ENCODE results near the gene SMARCD2. TPM values are rescaled to one million over a fixed set of nuclear protein-coding genes. Genes with fewer than 3 reads are reported as not detected.

Gene SMARCD2
- polyA plus RNA-seq, 1 donor from 2014 or later: 33.2 TPM

- Histone ChIP-seq H3K9me2 (ENCODE audit: insufficient read depth, low read length) (no peaks in the 10 kb centered on the region), H2AFZ (ENCODE audit: low read depth, low read length) (no peak overlapping the region), H3K36me3 (ENCODE audit: insufficient read depth, low read length) (peaks cover 15% of the 10 kb centered on the region), H3K9me3 (ENCODE audit: low read length) (no peaks in the 10 kb centered on the region), H3K27me3 (ENCODE audit: insufficient read depth, low read depth, low read length) (no peaks in the 10 kb centered on the region), H3K4me3 (ENCODE audit: low read length) (no peak overlapping the region), H4K20me1 (ENCODE audit: insufficient read depth) (no peaks in the 10 kb centered on the region), H3K9ac (ENCODE audit: low read length) (no peak overlapping the region), H3K4me2 (ENCODE audit: low read length) (no peak overlapping the region), H3K27ac (ENCODE audit: low read length) (no peak overlapping the region), H3F3A (ENCODE audit: insufficient read depth, low read length, poor library complexity, severe bottlenecking) (no peaks in the 10 kb centered on the region), H3K79me2 (replicated peaks; ENCODE audit: insufficient read depth, low read length) (no peaks in the 10 kb centered on the region)
- TF ChIP-seq EP300 (conservative IDR thresholded peaks at IDR 0.05; ENCODE audit: poor library complexity, severe bottlenecking): no peak
- TF ChIP-seq MXI1 (conservative IDR thresholded peaks at IDR 0.05; ENCODE audit: poor library complexity, severe bottlenecking): no peak
- TF ChIP-seq RAD21 (conservative IDR thresholded peaks at IDR 0.05): no peak
- TF ChIP-seq CTCF (IDR thresholded peaks at IDR 0.05; ENCODE audit: poor library complexity, severe bottlenecking): no peak
- TF ChIP-seq POLR2AphosphoS5 (IDR thresholded peaks at IDR 0.05): no peak
- TF ChIP-seq EZH2 (IDR thresholded peaks at IDR 0.05; ENCODE audit: borderline replicate concordance, insufficient read depth, low read length, poor library complexity, severe bottlenecking): no peak
- no peak for TF ChIP-seq TAF1 (IDR thresholded peaks at IDR 0.05; ENCODE audit: low read depth)
- TF ChIP-seq REST (IDR thresholded peaks at IDR 0.05; ENCODE audit: borderline replicate concordance): no peak
- no peak for TF ChIP-seq SMC3 (conservative IDR thresholded peaks at IDR 0.05; ENCODE audit: poor library complexity)
Observed at GRCh38 chr17:63809970-63810369, 32.5 kb downstream of the SMARCD2 start.

GRCh38 chr17:63805591-63805990 lies 36.9 kb downstream of the SMARCD2 start:
- Histone ChIP-seq H3K27ac (ENCODE audit: low read length) (no peak overlapping the region), H3K79me2 (replicated peaks; ENCODE audit: insufficient read depth, low read length) (no peaks in the 10 kb centered on the region), H3K4me2 (ENCODE audit: low read length) (no peak overlapping the region), H3K4me3 (ENCODE audit: low read length) (no peak overlapping the region), H3K27me3 (ENCODE audit: insufficient read depth, low read depth, low read length) (no peaks in the 10 kb centered on the region), H3K36me3 (ENCODE audit: insufficient read depth, low read length) (no peaks in the 10 kb centered on the region), H3F3A (ENCODE audit: insufficient read depth, low read length, poor library complexity, severe bottlenecking) (no peaks in the 10 kb centered on the region), H2AFZ (ENCODE audit: low read depth, low read length) (no peak overlapping the region), H3K9ac (ENCODE audit: low read length) (no peak overlapping the region), H3K9me3 (ENCODE audit: low read length) (no peaks in the 10 kb centered on the region), H4K20me1 (ENCODE audit: insufficient read depth) (no peaks in the 10 kb centered on the region), H3K9me2 (ENCODE audit: insufficient read depth, low read length) (no peaks in the 10 kb centered on the region)
- TF ChIP-seq POLR2AphosphoS5 (IDR thresholded peaks at IDR 0.05) (no peak), REST (IDR thresholded peaks at IDR 0.05; ENCODE audit: borderline replicate concordance) (no peak), EZH2 (IDR thresholded peaks at IDR 0.05; ENCODE audit: borderline replicate concordance, insufficient read depth, low read length, poor library complexity, severe bottlenecking) (no peak), RAD21 (conservative IDR thresholded peaks at IDR 0.05) (no peak), SMC3 (conservative IDR thresholded peaks at IDR 0.05; ENCODE audit: poor library complexity) (no peak), CTCF (IDR thresholded peaks at IDR 0.05; ENCODE audit: poor library complexity, severe bottlenecking) (no peak), EP300 (conservative IDR thresholded peaks at IDR 0.05; ENCODE audit: poor library complexity, severe bottlenecking) (no peak), TAF1 (IDR thresholded peaks at IDR 0.05; ENCODE audit: low read depth) (no peak), MXI1 (conservative IDR thresholded peaks at IDR 0.05; ENCODE audit: poor library complexity, severe bottlenecking) (no peak)

All from neural cell (in vitro differentiated cells).